H9 (cell line): Measurements from ENCODE around the gene C16orf74. TPM values are rescaled to one million over a fixed set of nuclear protein-coding genes. Genes with fewer than 3 reads are reported as not detected.

Experiments used
- DNase-seq: peaks from one replicate; pipeline ENCODE4 v3.0.0-alpha.2; 2017
- H2AFZ ChIP-seq: one replicate; pipeline ENCODE4 v1.6.1; 2013; ENCODE audit warnings: mild to moderate bottlenecking, low read length, control low read depth, moderate library complexity
- H2AK5ac ChIP-seq: 2 replicates; pipeline ENCODE4 v1.6.1; 2013; ENCODE audit warnings: low read length, control low read depth, mixed read lengths; ENCODE audit not compliant: insufficient read length
- H2BK120ac ChIP-seq: one replicate; pipeline ENCODE4 v1.6.1; 2013; ENCODE audit warnings: low read depth, mild to moderate bottlenecking, low read length, control low read depth, inconsistent platforms; ENCODE audit not compliant: poor library complexity, severe bottlenecking
- H2BK12ac ChIP-seq: 2 replicates; pipeline ENCODE4 v1.6.1; 2013; ENCODE audit warnings: low read length, control low read depth, mixed read lengths, low read depth; ENCODE audit not compliant: insufficient read length
- H2BK15ac ChIP-seq: 2 replicates; pipeline ENCODE4 v1.6.1; 2013; ENCODE audit warnings: low read depth, low read length, control low read depth
- H2BK20ac ChIP-seq: one replicate; pipeline ENCODE4 v1.6.1; 2013; ENCODE audit warnings: low read depth, mild to moderate bottlenecking, low read length, control low read depth, inconsistent platforms; ENCODE audit not compliant: poor library complexity, severe bottlenecking
- H2BK5ac ChIP-seq: 2 replicates; pipeline ENCODE4 v1.6.1; 2013; ENCODE audit warnings: low read length, control low read depth, mixed read lengths; ENCODE audit not compliant: insufficient read length
- H3K14ac ChIP-seq: 2 replicates; pipeline ENCODE4 v1.6.1; 2013; ENCODE audit warnings: low read length, control low read depth; ENCODE audit not compliant: insufficient read depth
- H3K18ac ChIP-seq: 2 replicates; pipeline ENCODE4 v1.6.1; 2013; ENCODE audit warnings: low read depth, mild to moderate bottlenecking, mixed read lengths, low read length, control low read depth; ENCODE audit not compliant: insufficient read length
- H3K23ac ChIP-seq: 2 replicates; pipeline ENCODE4 v1.6.1; 2013; ENCODE audit warnings: low read length, control low read depth, mixed read lengths, low read depth; ENCODE audit not compliant: insufficient read length
- H3K23me2 ChIP-seq: 2 replicates; pipeline ENCODE4 v1.6.1; 2013; ENCODE audit warnings: low read depth, mild to moderate bottlenecking, mixed read lengths, low read length, control low read depth; ENCODE audit not compliant: insufficient read length, poor library complexity, severe bottlenecking
- H3K27ac ChIP-seq: 2 replicates; pipeline ENCODE4 v1.5.1; 2013; ENCODE audit warnings: low read length, control low read depth, mixed read lengths, low read depth; ENCODE audit not compliant: insufficient read length
- H3K27me3 ChIP-seq: 2 replicates; pipeline ENCODE4 v1.6.1; 2013; ENCODE audit warnings: low read length, control low read depth, inconsistent platforms; ENCODE audit not compliant: insufficient read depth
- H3K4ac ChIP-seq: 2 replicates; pipeline ENCODE4 v1.6.1; 2013; ENCODE audit warnings: low read depth, mild to moderate bottlenecking, control low read depth, inconsistent platforms, low read length, moderate library complexity
- H3K4me1 ChIP-seq: 2 replicates; pipeline ENCODE4 v1.6.1; 2013; ENCODE audit warnings: low read length, control low read depth, inconsistent platforms; ENCODE audit not compliant: insufficient read depth
- H3K4me2 ChIP-seq: 2 replicates; pipeline ENCODE4 v1.6.1; 2013; ENCODE audit warnings: low read length, control low read depth, mixed read lengths; ENCODE audit not compliant: insufficient read length, insufficient read depth
- H3K56ac ChIP-seq: 2 replicates; pipeline ENCODE4 v1.6.1; 2013; ENCODE audit warnings: low read depth, mild to moderate bottlenecking, mixed read lengths, low read length, control low read depth; ENCODE audit not compliant: insufficient read length
- H3K79me1 ChIP-seq: 2 replicates; pipeline ENCODE4 v1.6.1; 2013; ENCODE audit warnings: low read depth, mild to moderate bottlenecking, moderate library complexity, low read length, control low read depth, inconsistent platforms; ENCODE audit not compliant: insufficient read depth, poor library complexity, severe bottlenecking
- H3K79me2 ChIP-seq: 2 replicates; pipeline ENCODE4 v1.6.1; 2013; ENCODE audit warnings: low read length, control low read depth, inconsistent platforms; ENCODE audit not compliant: insufficient read depth
- H3K9ac ChIP-seq: 2 replicates; pipeline ENCODE4 v1.6.1; 2013; ENCODE audit warnings: low read length, control low read depth, mixed read lengths; ENCODE audit not compliant: insufficient read length; ENCODE audit errors: extremely low read depth
- H3K9me3 ChIP-seq: one replicate; pipeline ENCODE4 v1.6.1; 2013; ENCODE audit warnings: low read depth, low read length, inconsistent platforms; ENCODE audit not compliant: control insufficient read depth
- H3T11ph ChIP-seq: one replicate; pipeline ENCODE4 v1.6.1; 2013; ENCODE audit warnings: mild to moderate bottlenecking, low read length, control low read depth, inconsistent platforms
- H4K20me1 ChIP-seq: one replicate; pipeline ENCODE4 v1.6.1; 2013; ENCODE audit not compliant: control insufficient read depth, insufficient read length, insufficient read depth
- H4K5ac ChIP-seq: 2 replicates; pipeline ENCODE4 v1.6.1; 2013; ENCODE audit warnings: low read depth, mild to moderate bottlenecking, mixed read lengths, low read length, control low read depth; ENCODE audit not compliant: insufficient read length
- H4K8ac ChIP-seq: replicated peaks from 2 replicates; pipeline ENCODE4 v1.6.1; 2013; ENCODE audit warnings: low read length, control low read depth, mixed read lengths, low read depth; ENCODE audit not compliant: insufficient read length
- H4K91ac ChIP-seq: 2 replicates; pipeline ENCODE4 v1.6.1; 2013; ENCODE audit warnings: low read depth, mild to moderate bottlenecking, moderate library complexity, mixed read lengths, low read length, control low read depth; ENCODE audit not compliant: insufficient read length
- H3K27ac Mint-ChIP-seq, 3 experiments: 2 replicates in 2 of 3; 3 replicates in 1 of 3; pipeline ENCODE4 v1.8.0; 2020 to 2021; ENCODE audit warnings: mixed read lengths in 3 of 3, mild to moderate bottlenecking in 1 of 3, moderate library complexity in 1 of 3
- H3K27me3 Mint-ChIP-seq: 2 replicates; pipeline ENCODE4 v1.8.0; 2021; ENCODE audit warnings: low read depth, mild to moderate bottlenecking, moderate library complexity, mixed read lengths
- H3K36me3 Mint-ChIP-seq, 3 experiments: 2 replicates in 2 of 3; 3 replicates in 1 of 3; pipeline ENCODE4 v1.8.0; 2020 to 2021; ENCODE audit warnings: low read depth in 3 of 3, mixed read lengths in 3 of 3; ENCODE audit not compliant: insufficient read depth in 1 of 3
- H3K4me1 Mint-ChIP-seq, 2 experiments: 2 replicates each; pipeline ENCODE4 v1.8.0; 2020; ENCODE audit warnings: mixed read lengths in 2 of 2
- H3K4me3 Mint-ChIP-seq, 2 experiments: 2 replicates in 1 of 2; 3 replicates in 1 of 2; pipeline ENCODE4 v1.8.0; 2020 to 2021; ENCODE audit warnings: mild to moderate bottlenecking in 2 of 2, mixed read lengths in 2 of 2, moderate library complexity in 1 of 2
- H3K9me3 Mint-ChIP-seq, 2 experiments: 2 replicates in 1 of 2; 3 replicates in 1 of 2; pipeline ENCODE4 v1.8.0; 2020; ENCODE audit warnings: mild to moderate bottlenecking in 2 of 2, mixed read lengths in 2 of 2, moderate library complexity in 1 of 2
- WGBS: extraction: QIAGEN DNeasy Blood & Tissue Kit; methylation state at CpG from one replicate; pipeline ENCODE4 v1.1.7; 2013; ENCODE audit warnings: missing lambda C conversion rate, low lambda C conversion rate, mixed read lengths; ENCODE audit not compliant: insufficient read length; ENCODE audit errors: extremely low coverage; 5-methylcytosine and 5-hydroxymethylcytosine counted together
- total RNA-seq: library from RNA; stranded (reverse); gene quantifications from 2 replicates; pipeline ENCODE4 v1.2.1, GENCODE V29; 2021
- TF ChIP-seq, protein P1 (sequence below): fragments of 200-600 bp; sonication (generic); conservative IDR thresholded peaks from 3 replicates; pipeline ENCODE4 v1.8.0; 2021; ENCODE audit warnings: antibody characterized with exemption, mild to moderate bottlenecking

The C16orf74 gene
- total RNA-seq, 1 experiment from 2014 or later, result 5.6 TPM

DNA sequence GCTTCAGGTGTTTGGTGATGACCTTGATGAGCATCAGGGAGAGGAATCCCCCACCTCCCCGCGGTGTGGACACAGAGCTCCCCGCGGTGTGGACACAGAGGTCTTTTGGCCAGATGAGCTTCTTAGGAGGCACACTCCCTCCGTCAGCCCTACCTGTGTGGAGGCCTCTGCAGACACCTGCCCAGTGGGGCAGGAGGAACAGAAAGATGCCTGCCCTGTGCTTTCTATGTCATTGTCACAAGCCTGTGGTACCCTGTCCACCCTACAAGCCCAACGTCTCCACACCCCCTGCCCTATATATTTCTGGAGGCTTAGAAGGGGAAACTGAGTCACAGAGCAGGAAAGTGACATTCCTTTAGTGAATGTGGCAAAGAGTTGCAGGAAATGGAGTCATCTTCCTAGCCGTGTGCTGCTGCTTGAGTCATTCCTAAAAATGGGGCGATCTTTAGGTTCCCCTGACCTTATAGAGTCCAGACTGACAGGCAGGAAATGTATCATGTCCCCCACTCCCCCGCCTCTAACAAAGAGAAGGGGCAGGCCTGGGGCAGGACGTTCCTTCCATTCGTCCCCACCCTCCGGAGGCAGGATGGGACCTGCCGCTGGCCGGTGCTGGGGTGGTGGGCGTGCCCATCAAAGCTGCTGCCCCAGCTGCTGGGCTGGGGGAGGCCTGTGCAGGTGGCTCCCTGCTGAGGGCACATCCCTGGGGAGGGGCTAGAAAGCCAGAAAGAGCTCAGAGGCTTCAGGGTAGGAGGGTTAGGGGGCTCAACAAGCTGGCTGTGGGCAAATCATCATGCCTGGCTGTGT, 1.0 kb upstream of the C16orf74 start:
- no peaks in the 10 kb centered on the region for H3K9me3 Mint-ChIP-seq
- no peaks in the 10 kb centered on the region for H3K9me3 ChIP-seq
- TF ChIP-seq, protein P1, sequence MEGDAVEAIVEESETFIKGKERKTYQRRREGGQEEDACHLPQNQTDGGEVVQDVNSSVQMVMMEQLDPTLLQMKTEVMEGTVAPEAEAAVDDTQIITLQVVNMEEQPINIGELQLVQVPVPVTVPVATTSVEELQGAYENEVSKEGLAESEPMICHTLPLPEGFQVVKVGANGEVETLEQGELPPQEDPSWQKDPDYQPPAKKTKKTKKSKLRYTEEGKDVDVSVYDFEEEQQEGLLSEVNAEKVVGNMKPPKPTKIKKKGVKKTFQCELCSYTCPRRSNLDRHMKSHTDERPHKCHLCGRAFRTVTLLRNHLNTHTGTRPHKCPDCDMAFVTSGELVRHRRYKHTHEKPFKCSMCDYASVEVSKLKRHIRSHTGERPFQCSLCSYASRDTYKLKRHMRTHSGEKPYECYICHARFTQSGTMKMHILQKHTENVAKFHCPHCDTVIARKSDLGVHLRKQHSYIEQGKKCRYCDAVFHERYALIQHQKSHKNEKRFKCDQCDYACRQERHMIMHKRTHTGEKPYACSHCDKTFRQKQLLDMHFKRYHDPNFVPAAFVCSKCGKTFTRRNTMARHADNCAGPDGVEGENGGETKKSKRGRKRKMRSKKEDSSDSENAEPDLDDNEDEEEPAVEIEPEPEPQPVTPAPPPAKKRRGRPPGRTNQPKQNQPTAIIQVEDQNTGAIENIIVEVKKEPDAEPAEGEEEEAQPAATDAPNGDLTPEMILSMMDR, result no peak
- peak; percentile 80 for DNase-seq
- H3K36me3 Mint-ChIP-seq, result no peaks in the 10 kb centered on the region; a peak in 1 of 7 replicates
- H4K91ac ChIP-seq, result no peak overlapping the region
- no peak overlapping the region for H3T11ph ChIP-seq
- H3K27ac ChIP-seq, result no peak overlapping the region
- H3K18ac ChIP-seq, result no peak overlapping the region
- no peak overlapping the region for H2BK5ac ChIP-seq
- H2BK15ac ChIP-seq, result no peak overlapping the region
- H3K23me2 ChIP-seq, result peaks cover 8% of the 10 kb centered on the region
- no peak overlapping the region for H3K23ac ChIP-seq
- peaks cover 1% of the 10 kb centered on the region; the same call in 1 of the 2 replicates for H3K4me1 ChIP-seq
- no CpG with 5 or more reads among the region's 15 CpGs for WGBS
- H4K5ac ChIP-seq, result no peak overlapping the region
- no peak overlapping the region for H2BK120ac ChIP-seq
- H4K20me1 ChIP-seq, result no peaks in the 10 kb centered on the region
- peaks cover 37% of the 10 kb centered on the region for H3K27me3 Mint-ChIP-seq
- no peaks in the 10 kb centered on the region for H3K79me1 ChIP-seq
- H3K14ac ChIP-seq, result no peak overlapping the region
- no peak overlapping the region; a peak in 1 of 7 replicates for H3K27ac Mint-ChIP-seq
- no peak overlapping the region for H2AK5ac ChIP-seq
- no peak overlapping the region for H2BK12ac ChIP-seq
- no peak overlapping the region for H2BK20ac ChIP-seq
- H3K4ac ChIP-seq, result no peak overlapping the region
- no peak overlapping the region for H3K56ac ChIP-seq
- H3K9ac ChIP-seq, result no peak overlapping the region
- no peak overlapping the region for H4K8ac ChIP-seq
- H3K27me3 ChIP-seq, result no peaks in the 10 kb centered on the region; the same call in 1 of the 2 replicates
- H2AFZ ChIP-seq, result no peak overlapping the region
- H3K79me2 ChIP-seq, result no peaks in the 10 kb centered on the region
- no peak overlapping the region for H3K4me2 ChIP-seq
- H3K4me1 Mint-ChIP-seq, result peaks cover 40 to 47% of the 10 kb centered on the region in 2 experiments
- H3K4me3 Mint-ChIP-seq, result peak overlapping the region; percentile 40 to 61; a peak in 4 of 5 replicates
